Tibial nerve (tissue), 3 donors: ENCODE data around the gene RARRES2.

Source experiments
- CTCF ChIP-seq, 5 experiments: fragments of 200-600 bp in 3 of 5; fragments of 450-650 bp in 2 of 5; sonication (generic) in 3 of 5; IDR thresholded peaks; one replicate each; pipeline ENCODE4 v1.5.1; 2016 to 2019; ENCODE audit warnings: antibody characterized with exemption in 5 of 5, mild to moderate bottlenecking in 3 of 5, moderate library complexity in 2 of 5
- POLR2A ChIP-seq, 2 donors: fragments of 450-650 bp; IDR thresholded peaks; one replicate each; pipeline ENCODE4 v1.6.1; 2017; ENCODE audit warnings: antibody characterized with exemption in 2 of 2, mild to moderate bottlenecking in 2 of 2, moderate library complexity in 2 of 2

GRCh38 chr7:150351587-150352194, 10.3 kb upstream of the RARRES2 start:
- TF ChIP-seq POLR2A (IDR thresholded peaks at IDR 0.05) (no peak), CTCF (IDR thresholded peaks at IDR 0.05) (no peak)
